ENCODE measurements around the gene RXRG.

DNA sequence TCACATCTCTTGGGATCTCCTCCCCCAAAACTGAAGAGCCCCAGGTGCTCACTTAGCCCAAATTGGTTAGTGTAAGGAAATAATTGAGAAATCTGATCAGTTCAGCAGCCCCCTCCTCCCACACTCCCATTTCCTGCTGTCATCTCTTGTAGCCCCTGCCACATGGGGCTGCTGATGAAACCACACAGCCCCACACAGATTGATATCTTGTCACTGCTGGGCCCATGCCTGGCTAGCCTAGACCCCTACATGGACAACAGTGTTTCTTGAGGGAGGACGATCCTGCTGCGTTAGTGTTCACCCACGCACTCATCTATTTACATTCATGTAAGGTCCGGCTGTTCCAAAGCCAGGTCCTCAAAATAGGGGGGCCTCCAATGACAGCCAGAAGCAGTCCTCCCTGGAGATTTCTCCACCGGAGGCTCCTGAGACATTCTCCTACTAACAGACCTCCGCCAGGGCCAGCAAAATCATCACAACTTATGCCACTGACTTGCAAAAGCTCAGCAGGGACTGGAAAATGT, 23.9 kb upstream of the RXRG start:
- TF ChIP-seq POLR2A (IDR thresholded peaks at IDR 0.05), result no peak
- TF ChIP-seq CTCF (IDR thresholded peaks at IDR 0.05), result no peak

Measured in right lobe of liver (tissue), 4 donors.